AG09309 (cell line): Measurements from ENCODE around the gene PARD3.

Experiments used
- DNase-seq: peaks from one replicate; pipeline ENCODE4 v3.0.0-alpha.2; 2010; ENCODE audit warnings: low read depth
- H3K4me3 ChIP-seq: 2 replicates; pipeline ENCODE4 v1.5.1; 2011; ENCODE audit warnings: mild to moderate bottlenecking, low read depth, low read length, moderate library complexity; ENCODE audit not compliant: control insufficient read depth
- TF ChIP-seq, protein P1 (sequence below): IDR thresholded peaks from 2 replicates; pipeline ENCODE4 v1.5.1; 2011; ENCODE audit warnings: mild to moderate bottlenecking, low read depth, low read length, inconsistent platforms; ENCODE audit not compliant: insufficient read depth, control insufficient read depth; ENCODE audit errors: missing control alignments

The PARD3 gene

DNA sequence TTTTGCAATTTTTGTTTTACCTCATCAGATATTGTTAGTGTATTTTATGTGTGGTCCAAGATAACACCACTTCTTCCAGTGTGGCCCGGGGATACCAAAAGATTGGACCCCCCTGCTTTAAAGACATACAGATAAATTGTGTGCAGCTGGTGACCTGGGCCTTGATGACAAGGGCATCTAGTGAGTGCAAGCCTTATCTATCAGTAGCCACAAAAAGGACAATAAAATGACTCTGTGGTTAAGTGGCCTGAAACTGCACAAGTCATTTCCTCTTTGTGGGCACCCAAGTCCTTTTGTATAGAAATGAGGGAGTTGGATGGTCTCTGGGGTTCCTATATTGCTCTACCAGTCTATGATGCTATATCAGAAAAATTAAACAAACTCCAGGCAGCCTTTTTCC is 98.1 kb downstream of the PARD3 start:
- no peak overlapping the region for H3K4me3 ChIP-seq
- no peak for DNase-seq
- TF ChIP-seq, protein P1, sequence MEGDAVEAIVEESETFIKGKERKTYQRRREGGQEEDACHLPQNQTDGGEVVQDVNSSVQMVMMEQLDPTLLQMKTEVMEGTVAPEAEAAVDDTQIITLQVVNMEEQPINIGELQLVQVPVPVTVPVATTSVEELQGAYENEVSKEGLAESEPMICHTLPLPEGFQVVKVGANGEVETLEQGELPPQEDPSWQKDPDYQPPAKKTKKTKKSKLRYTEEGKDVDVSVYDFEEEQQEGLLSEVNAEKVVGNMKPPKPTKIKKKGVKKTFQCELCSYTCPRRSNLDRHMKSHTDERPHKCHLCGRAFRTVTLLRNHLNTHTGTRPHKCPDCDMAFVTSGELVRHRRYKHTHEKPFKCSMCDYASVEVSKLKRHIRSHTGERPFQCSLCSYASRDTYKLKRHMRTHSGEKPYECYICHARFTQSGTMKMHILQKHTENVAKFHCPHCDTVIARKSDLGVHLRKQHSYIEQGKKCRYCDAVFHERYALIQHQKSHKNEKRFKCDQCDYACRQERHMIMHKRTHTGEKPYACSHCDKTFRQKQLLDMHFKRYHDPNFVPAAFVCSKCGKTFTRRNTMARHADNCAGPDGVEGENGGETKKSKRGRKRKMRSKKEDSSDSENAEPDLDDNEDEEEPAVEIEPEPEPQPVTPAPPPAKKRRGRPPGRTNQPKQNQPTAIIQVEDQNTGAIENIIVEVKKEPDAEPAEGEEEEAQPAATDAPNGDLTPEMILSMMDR, result no peak

DNA sequence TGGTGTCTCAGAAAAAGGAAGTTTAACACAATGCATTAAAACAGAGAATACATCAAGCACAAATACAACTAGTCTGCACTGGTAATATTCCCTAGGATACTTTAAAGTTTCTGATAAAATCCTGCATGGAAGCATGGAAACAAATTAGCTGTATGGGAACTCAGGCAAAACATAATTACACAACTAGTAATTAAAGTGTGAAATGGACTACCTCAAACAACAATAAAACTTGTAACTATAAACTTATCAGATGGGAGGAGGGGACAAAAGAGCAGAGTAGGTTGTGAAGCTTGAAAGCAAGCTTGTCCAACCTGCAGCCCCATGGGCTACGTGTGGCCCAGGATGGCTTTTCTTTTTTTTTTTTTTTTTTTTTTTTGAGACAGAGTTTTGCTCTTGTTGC is 98.9 kb downstream of the PARD3 start:
- no peak overlapping the region for H3K4me3 ChIP-seq
- TF ChIP-seq, protein P1, result no peak
- no peak for DNase-seq

DNA sequence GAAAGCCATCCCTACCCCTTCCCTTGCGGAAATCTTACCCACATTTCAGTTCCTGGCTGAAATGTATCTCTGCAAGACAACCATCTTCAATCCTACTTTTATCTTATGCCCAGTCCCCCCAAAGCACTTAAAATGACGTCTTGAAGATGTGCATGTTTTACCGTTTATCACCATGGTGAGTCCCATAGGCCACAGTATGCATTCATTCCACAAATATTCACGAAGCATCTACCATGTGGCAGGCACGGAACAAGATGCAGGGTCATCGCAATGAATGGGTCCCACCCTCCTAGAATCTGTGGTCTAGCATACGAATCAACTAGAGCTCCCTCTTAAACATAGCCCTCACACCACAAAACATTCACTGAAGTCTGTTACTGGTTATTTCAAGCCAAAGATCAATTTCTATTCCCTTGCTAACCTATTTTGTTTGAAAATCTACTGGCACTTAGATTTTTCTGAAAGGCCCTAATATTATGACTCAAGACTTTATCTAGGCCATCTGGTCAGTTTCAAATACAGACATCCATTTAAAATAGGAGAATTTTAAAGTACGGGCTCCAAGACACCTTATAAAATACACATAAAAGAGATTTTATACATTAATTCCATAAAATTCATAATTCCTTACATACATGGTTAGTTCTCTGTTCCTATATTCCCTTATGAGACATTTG is 99.4 kb downstream of the PARD3 start:
- TF ChIP-seq, protein P1, result no peak
- no peak for DNase-seq
- no peak overlapping the region for H3K4me3 ChIP-seq

DNA sequence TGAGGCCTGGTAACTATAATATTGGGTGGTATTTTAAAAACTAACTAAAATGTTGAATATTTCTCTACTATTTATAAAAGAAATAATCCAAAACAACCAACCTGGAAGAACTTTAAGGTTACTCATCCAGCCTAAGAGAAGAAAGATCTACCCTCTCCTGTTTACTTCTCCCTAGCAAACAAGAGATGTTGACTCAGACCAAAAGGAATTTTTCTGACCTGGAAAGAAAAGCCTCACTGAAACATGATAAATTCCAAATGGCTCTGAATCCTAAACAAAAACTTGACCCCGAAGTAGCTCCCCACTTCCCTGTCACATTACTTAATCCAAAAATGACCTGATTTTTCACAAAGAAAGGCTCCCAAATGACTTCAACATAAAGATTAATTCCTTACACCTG is 101.2 kb downstream of the PARD3 start:
- DNase-seq, result no peak
- TF ChIP-seq, protein P1, result no peak
- no peak overlapping the region for H3K4me3 ChIP-seq

DNA sequence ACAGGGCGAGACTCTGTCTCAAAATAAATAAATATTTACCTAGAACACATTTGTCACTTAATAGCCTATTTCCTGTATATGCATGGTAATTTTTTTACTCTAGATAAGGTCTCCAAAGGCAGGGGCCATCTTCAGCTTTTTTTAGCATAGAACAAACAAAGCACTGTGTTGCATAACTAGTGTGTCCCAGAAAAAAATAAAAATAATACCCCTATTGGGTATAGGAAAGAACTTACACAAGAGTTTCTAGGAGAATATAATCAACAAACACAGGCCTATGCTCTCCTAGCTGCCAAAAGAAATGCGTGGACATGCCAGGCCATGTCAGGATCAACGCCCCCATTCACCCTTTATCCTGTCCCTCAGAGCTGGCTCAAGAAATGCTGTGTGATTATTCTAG is 103.6 kb downstream of the PARD3 start:
- DNase-seq, result no peak
- H3K4me3 ChIP-seq, result no peak overlapping the region
- TF ChIP-seq, protein P1, result no peak

DNA sequence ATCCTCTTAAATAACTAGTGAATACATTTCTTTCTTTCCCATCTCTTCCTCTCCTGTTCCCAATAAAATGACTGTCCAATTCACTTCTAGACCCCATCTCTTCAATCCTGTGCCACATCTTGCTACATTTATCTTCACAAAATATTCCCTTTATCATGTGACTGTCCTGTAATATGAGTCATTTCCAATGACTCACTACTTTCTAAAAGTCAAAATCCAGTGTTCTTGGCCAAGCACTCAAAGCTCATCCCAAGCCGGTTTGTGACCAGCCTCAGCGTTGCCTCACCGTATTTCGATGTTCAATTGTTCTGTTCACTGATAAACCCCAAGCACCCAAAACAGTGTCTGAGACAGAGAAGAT is 104.7 kb downstream of the PARD3 start:
- TF ChIP-seq, protein P1, result no peak
- no peak for DNase-seq
- no peak overlapping the region for H3K4me3 ChIP-seq
